Spleen (tissue), 11 donors: ENCODE data around the gene RPS19BP1. TPM values are rescaled to one million over a fixed set of nuclear protein-coding genes. Genes with fewer than 3 reads are reported as not detected.

Source experiments
- DNase-seq: peaks from one replicate; pipeline ENCODE4 v3.0.0-alpha.2; 2020
- H3K27ac ChIP-seq, 8 donors: fragments of 200-600 bp; sonication (generic) in 7 of 8; 1 replicate in 4 of 8; 2 replicates in 4 of 8; pipeline versions ENCODE4 v1.5.0 to v1.8.0; 2016 to 2021; ENCODE audit warnings: inconsistent platforms in 4 of 8, mild to moderate bottlenecking in 4 of 8, moderate library complexity in 1 of 8
- H3K27me3 ChIP-seq, 7 donors: fragments of 200-600 bp; sonication (generic) in 6 of 7; replicated peaks in 1 of 7; 1 replicate in 4 of 7; 2 replicates in 3 of 7; pipeline versions ENCODE4 v1.5.0 to v1.8.0; 2016 to 2021; ENCODE audit warnings: inconsistent platforms in 3 of 7, mild to moderate bottlenecking in 1 of 7
- H3K36me3 ChIP-seq, 6 donors: fragments of 200-600 bp; sonication (generic) in 5 of 6; 1 replicate in 4 of 6; 2 replicates in 2 of 6; pipeline versions ENCODE4 v1.5.0 to v1.8.0; 2016 to 2021; ENCODE audit warnings: inconsistent platforms in 2 of 6
- H3K4me1 ChIP-seq, 6 donors: fragments of 200-600 bp; sonication (generic) in 5 of 6; 1 replicate in 3 of 6; 2 replicates in 3 of 6; pipeline versions ENCODE4 v1.5.0 to v1.8.0; 2016 to 2021; ENCODE audit warnings: inconsistent platforms in 3 of 6
- H3K4me3 ChIP-seq, 8 donors: fragments of 200-600 bp; sonication (generic) in 7 of 8; 1 replicate in 4 of 8; 2 replicates in 4 of 8; pipeline versions ENCODE4 v1.5.0 to v1.8.0; 2016 to 2021; ENCODE audit warnings: inconsistent platforms in 4 of 8, mild to moderate bottlenecking in 4 of 8, moderate library complexity in 2 of 8
- H3K9me3 ChIP-seq, 8 donors: fragments of 200-600 bp; sonication (generic) in 7 of 8; 1 replicate in 4 of 8; 2 replicates in 4 of 8; pipeline versions ENCODE4 v1.5.0 to v1.8.0; 2016 to 2021; ENCODE audit warnings: inconsistent platforms in 4 of 8
- CTCF ChIP-seq, 11 experiments: fragments of 200-600 bp in 7 of 11; fragments of 450-650 bp in 4 of 11; sonication (generic) in 4 of 11; IDR thresholded peaks in 8 of 11; conservative IDR thresholded peaks in 3 of 11; 1 replicate in 7 of 11; 2 replicates in 4 of 11; pipeline versions ENCODE4 v1.4.0 to v1.8.0; 2016 to 2021; ENCODE audit warnings: antibody characterized with exemption in 11 of 11, inconsistent platforms in 4 of 11, mild to moderate bottlenecking in 1 of 11
- POLR2A ChIP-seq, 3 donors: fragments of 450-650 bp; IDR thresholded peaks; one replicate each; pipeline ENCODE4 v1.5.1; 2017; ENCODE audit warnings: antibody characterized with exemption in 3 of 3, mild to moderate bottlenecking in 1 of 3
- POLR2AphosphoS5 ChIP-seq, 3 donors: sonication (generic); formaldehyde crosslinking; IDR thresholded peaks; one replicate each; pipeline ENCODE4 v1.5.1; 2017; ENCODE audit warnings: antibody characterized with exemption in 3 of 3
- WGBS, 5 donors: extraction: QIAGEN DNeasy Blood & Tissue Kit in 3 of 5; methylation state at CpG; one replicate each; pipeline versions ENCODE4 v1.1.5 to v1.1.7; 2013 to 2018; 5-methylcytosine and 5-hydroxymethylcytosine counted together
- intact Hi-C: fragments of 100-400 bp; cut with DNase I; formaldehyde crosslinking; loops from one replicate; pipeline ENCODE4 v1.15.0; 2023; ENCODE audit warnings: low total_unique reads
- polyA plus RNA-seq, 3 donors: library from polyadenylated mRNA; stranded (reverse); fragments of 200-250 nt; gene quantifications; one replicate each; pipeline ENCODE4 v1.2.1, GENCODE V29; 2013
- total RNA-seq, 7 donors: library from RNA; depleted of rRNA in 3 of 7; stranded (reverse); fragments of >200 nt in 3 of 7; fragmentation: NEBNext Ultra II Directional in 4 of 7; extraction: Animal tissue kit (Norgen Biotek cat#: 25700) in 4 of 7; gene quantifications; one replicate each; pipeline versions ENCODE4 v1.1.0 to v1.2.1, GENCODE V29; 2016 to 2021
- donor health status: healthy with polysubstance abuse.
- donor health status: DM: no; HTN: no; CAD: no; lungs with moderate emphysema.
- donor health status: DM: no; HTN: no; CAD: no.
- donor health status: Bipolar disorder and iron deficiency.
- donor health status: healthy.
- donor health status: DM: no; HTN: no; CAD: no.
- donor health status: DM: yes; HTN: yes; CAD: no.

Gene RPS19BP1
- total and polyA plus RNA-seq, 10 donors, result 55.8 to 210 (median 96.6) TPM

GRCh38 chr22:39518996-39519680 lies 13.4 kb downstream of the RPS19BP1 start:
- intact Hi-C loops, result loop anchor here (10.0 kb wide), 1 partner anchor 344 kb away; no protein-coding TSS in a partner anchor
- DNase-seq, result no peak
- Histone ChIP-seq H3K27me3 (no peaks in the 10 kb centered on the region), H3K27ac (peak overlapping the region; percentile 96 to 99 (median 98)), H3K4me1 (peaks cover 28 to 75% (median 56%) of the 10 kb centered on the region in 6 donors), H3K4me3 (peak overlapping the region; percentile 82 to 100 (median 100)), H3K9me3 (peaks cover 0 to 9% (median 0%) of the 10 kb centered on the region in 8 donors), H3K36me3 (peaks cover 0 to 68% (median 53%) of the 10 kb centered on the region in 6 donors)
- no peak for TF ChIP-seq POLR2A (IDR thresholded peaks at IDR 0.05)
- TF ChIP-seq CTCF (IDR thresholded peaks at IDR 0.05 in 8 of 11, conservative IDR thresholded peaks at IDR 0.05 in 3 of 11), result no peak
- no peak for TF ChIP-seq POLR2AphosphoS5 (IDR thresholded peaks at IDR 0.05)
- WGBS, 5 donors, result 9 to 13% (median 11%) methylated on average over 20 to 24 of the region's 24 CpGs

- intact Hi-C loops, result loop anchor here (10.0 kb wide), 1 partner anchor 343 kb away; no protein-coding TSS in a partner anchor
- Histone ChIP-seq H3K4me3 (no peak overlapping the region), H3K27me3 (no peaks in the 10 kb centered on the region), H3K36me3 (peaks cover 0 to 68% (median 54%) of the 10 kb centered on the region in 6 donors), H3K4me1 (peaks cover 28 to 74% (median 52%) of the 10 kb centered on the region in 6 donors), H3K27ac (peak overlapping the region in 2 of 8 donors; percentile 99), H3K9me3 (peaks cover 0 to 10% (median 0%) of the 10 kb centered on the region in 8 donors)
- TF ChIP-seq POLR2A (IDR thresholded peaks at IDR 0.05) (no peak), CTCF (IDR thresholded peaks at IDR 0.05 in 8 of 11, conservative IDR thresholded peaks at IDR 0.05 in 3 of 11) (no peak), POLR2AphosphoS5 (IDR thresholded peaks at IDR 0.05) (no peak)
- WGBS, 5 donors, result 64 to 84% (median 68%) methylated on average over 5 of the region's 5 CpGs
- DNase-seq, result no peak
These were observed 14.3 kb downstream of the RPS19BP1 start for GRCh38 chr22:39518144-39518786.

- no peak for TF ChIP-seq POLR2A (IDR thresholded peaks at IDR 0.05)
- no peak for TF ChIP-seq POLR2AphosphoS5 (IDR thresholded peaks at IDR 0.05)
- no peak for TF ChIP-seq CTCF (IDR thresholded peaks at IDR 0.05 in 8 of 11, conservative IDR thresholded peaks at IDR 0.05 in 3 of 11)
- Histone ChIP-seq H3K27ac (no peak overlapping the region), H3K9me3 (peaks cover 0 to 10% (median 0%) of the 10 kb centered on the region in 8 donors), H3K27me3 (no peaks in the 10 kb centered on the region), H3K4me1 (peaks cover 20 to 67% (median 44%) of the 10 kb centered on the region in 6 donors), H3K36me3 (peaks cover 0 to 68% (median 54%) of the 10 kb centered on the region in 6 donors), H3K4me3 (no peak overlapping the region)
- WGBS, 5 donors, result 72 to 92% (median 87%) methylated on average over 3 of the region's 3 CpGs
- intact Hi-C loops, result loop anchor here (10.0 kb wide), 1 partner anchor 343 kb away; no protein-coding TSS in a partner anchor
- no peak for DNase-seq
These were observed 15.1 kb downstream of the RPS19BP1 start for GRCh38 chr22:39517470-39517869.
